Osteocyte (in vitro differentiated cells): ENCODE data around the gene VOPP1. TPM values are rescaled to one million over a fixed set of nuclear protein-coding genes. Genes with fewer than 3 reads are reported as not detected.

ENCODE experiments used
- DNase-seq: peaks from one replicate; pipeline ENCODE4 v3.0.0; 2021; ENCODE audit warnings: mixed read lengths; ENCODE audit not compliant: unreplicated experiment; ENCODE audit errors: extremely low spot score
- H3K27ac Mint-ChIP-seq: one replicate; pipeline ENCODE4 v1.8.0; 2021; ENCODE audit warnings: mild to moderate bottlenecking, mixed read lengths; ENCODE audit not compliant: unreplicated experiment
- H3K27me3 Mint-ChIP-seq: one replicate; pipeline ENCODE4 v1.8.0; 2021; ENCODE audit warnings: mixed read lengths; ENCODE audit not compliant: unreplicated experiment
- H3K36me3 Mint-ChIP-seq: one replicate; pipeline ENCODE4 v1.8.0; 2021; ENCODE audit warnings: mixed read lengths; ENCODE audit not compliant: unreplicated experiment
- H3K4me1 Mint-ChIP-seq: one replicate; pipeline ENCODE4 v1.8.0; 2021; ENCODE audit warnings: mixed read lengths; ENCODE audit not compliant: unreplicated experiment
- H3K4me3 Mint-ChIP-seq: one replicate; pipeline ENCODE4 v1.8.0; 2021; ENCODE audit warnings: mild to moderate bottlenecking, moderate library complexity, mixed read lengths; ENCODE audit not compliant: unreplicated experiment
- H3K9me3 Mint-ChIP-seq: one replicate; pipeline ENCODE4 v1.8.0; 2021; ENCODE audit warnings: mixed read lengths; ENCODE audit not compliant: unreplicated experiment
- total RNA-seq: library from RNA; stranded (reverse); gene quantifications from 2 replicates; pipeline ENCODE4 v1.2.1, GENCODE V29; 2021
- TF ChIP-seq, protein P1 (sequence below): fragments of 200-600 bp; sonication (generic); IDR thresholded peaks from 2 replicates; pipeline ENCODE4 v1.5.0; 2021; ENCODE audit warnings: antibody characterized with exemption, mild to moderate bottlenecking, moderate library complexity

Gene VOPP1
- total RNA-seq, 1 donor from 2014 or later: 86.6 TPM

DNA sequence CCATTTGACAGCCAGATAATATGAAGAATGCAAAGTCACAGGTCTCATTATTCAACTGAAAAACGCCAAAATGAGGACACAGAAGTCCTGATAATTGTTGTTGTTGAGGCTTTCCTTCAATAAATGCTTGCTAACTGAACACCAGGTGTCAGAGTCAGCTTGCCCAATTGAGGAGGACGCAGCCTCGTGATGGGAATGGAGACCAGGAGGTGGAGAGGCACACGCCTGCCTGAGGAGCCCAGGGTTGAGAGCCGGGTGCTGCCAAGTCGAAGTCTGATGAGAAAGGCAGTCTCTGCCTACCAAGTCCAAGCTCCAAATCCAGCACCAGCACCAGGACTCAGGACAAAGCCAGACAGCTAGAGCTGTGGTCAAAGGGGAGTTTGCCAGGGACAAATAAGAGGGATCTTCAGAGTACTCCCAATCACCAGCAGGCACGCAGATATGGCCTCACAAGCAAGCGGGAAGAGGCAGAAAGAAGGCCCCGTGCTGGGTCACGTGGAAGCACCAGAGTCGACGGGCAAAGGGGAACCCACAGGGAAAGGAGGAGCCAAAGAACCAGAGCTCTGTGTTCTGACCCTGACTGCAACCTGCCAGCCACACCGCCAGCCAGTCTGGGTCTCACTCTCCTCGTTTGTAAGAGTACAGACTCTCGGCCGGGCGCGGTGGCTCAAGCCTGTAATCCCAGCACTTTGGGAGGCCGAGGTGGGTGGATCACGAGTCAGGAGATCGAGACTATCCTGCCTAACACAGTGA lies 47.6 kb downstream of the VOPP1 start:
- Mint-ChIP-seq H3K4me3 (no peak overlapping the region), H3K36me3 (peaks cover 2% of the 10 kb centered on the region), H3K9me3 (no peaks in the 10 kb centered on the region), H3K27ac (no peak overlapping the region), H3K4me1 (peaks cover 21% of the 10 kb centered on the region), H3K27me3 (no peaks in the 10 kb centered on the region)
- DNase-seq: no peak
- TF ChIP-seq, protein P1, sequence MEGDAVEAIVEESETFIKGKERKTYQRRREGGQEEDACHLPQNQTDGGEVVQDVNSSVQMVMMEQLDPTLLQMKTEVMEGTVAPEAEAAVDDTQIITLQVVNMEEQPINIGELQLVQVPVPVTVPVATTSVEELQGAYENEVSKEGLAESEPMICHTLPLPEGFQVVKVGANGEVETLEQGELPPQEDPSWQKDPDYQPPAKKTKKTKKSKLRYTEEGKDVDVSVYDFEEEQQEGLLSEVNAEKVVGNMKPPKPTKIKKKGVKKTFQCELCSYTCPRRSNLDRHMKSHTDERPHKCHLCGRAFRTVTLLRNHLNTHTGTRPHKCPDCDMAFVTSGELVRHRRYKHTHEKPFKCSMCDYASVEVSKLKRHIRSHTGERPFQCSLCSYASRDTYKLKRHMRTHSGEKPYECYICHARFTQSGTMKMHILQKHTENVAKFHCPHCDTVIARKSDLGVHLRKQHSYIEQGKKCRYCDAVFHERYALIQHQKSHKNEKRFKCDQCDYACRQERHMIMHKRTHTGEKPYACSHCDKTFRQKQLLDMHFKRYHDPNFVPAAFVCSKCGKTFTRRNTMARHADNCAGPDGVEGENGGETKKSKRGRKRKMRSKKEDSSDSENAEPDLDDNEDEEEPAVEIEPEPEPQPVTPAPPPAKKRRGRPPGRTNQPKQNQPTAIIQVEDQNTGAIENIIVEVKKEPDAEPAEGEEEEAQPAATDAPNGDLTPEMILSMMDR: no peak

DNA sequence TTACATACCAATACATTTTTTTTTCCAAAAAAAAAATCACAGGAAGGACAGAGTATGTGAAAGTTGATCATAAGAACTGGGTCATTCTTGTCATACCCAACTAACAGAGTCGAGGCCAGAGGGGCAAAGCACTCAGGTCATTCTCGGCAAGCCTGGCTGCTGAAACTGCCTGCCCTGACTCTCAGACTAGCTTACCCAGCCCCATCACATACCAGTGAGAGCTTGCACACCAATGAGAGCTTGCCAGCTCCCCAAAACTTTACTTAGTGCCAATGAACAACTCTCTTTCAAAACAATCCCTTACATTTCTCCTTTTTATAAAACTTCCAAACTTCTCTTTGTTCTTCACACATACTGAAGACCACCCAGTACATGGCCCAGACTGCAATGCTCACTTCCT lies 48.9 kb downstream of the VOPP1 start:
- DNase-seq: no peak
- peaks cover 2% of the 10 kb centered on the region for H3K36me3 Mint-ChIP-seq
- TF ChIP-seq, protein P1: no peak
- H3K27me3 Mint-ChIP-seq: no peaks in the 10 kb centered on the region
- H3K27ac Mint-ChIP-seq: no peak overlapping the region
- peaks cover 21% of the 10 kb centered on the region for H3K4me1 Mint-ChIP-seq
- H3K9me3 Mint-ChIP-seq: no peaks in the 10 kb centered on the region
- H3K4me3 Mint-ChIP-seq: no peak overlapping the region

DNA sequence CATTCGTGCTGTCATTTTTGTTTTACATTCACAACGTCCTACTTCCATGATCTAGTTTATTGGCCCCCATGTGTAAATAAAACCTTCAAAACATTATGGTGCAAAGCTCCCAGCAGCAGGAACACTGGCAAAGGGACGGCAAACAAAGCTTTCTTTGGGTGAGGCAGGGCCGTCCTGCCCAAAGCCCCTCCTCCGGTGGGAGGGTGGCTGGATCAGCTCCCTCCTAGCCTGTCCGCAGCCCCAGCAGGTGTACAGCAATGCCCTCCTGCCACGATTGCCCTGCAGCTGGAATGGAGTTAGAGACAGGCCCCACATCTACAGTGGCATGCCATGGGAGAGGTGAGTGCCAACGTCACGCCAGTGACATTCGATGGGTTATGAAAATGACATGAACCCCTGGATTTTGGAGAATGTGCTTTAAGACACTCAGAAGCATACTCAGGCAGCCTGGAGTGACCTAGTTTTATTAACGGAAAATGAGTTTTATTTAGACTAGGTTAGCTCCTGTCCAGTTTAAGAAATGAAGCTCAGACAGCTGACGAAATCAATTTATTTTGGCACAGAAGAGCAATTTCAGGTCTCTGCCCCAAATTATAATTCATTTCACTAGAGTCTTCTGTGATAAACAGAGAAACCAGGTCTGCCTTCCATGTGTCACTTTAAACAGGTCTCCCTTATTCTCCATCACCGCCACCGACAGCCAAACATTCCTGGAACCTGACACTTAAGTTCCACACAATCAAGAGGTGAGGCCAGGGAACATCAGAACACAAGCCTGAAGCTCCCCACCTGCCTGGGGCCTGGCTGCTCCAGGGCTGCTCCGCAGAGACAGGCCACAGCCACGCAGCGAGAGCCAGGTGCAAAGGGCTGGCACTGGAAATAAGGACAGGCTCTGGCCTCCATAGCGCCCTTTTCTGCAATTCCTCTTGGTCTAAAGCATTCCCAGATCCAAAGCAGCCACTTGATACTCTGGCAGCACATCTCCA lies 50.1 kb downstream of the VOPP1 start:
- H3K9me3 Mint-ChIP-seq: no peaks in the 10 kb centered on the region
- H3K4me1 Mint-ChIP-seq: peaks cover 20% of the 10 kb centered on the region
- no peak overlapping the region for H3K4me3 Mint-ChIP-seq
- peaks cover 6% of the 10 kb centered on the region for H3K36me3 Mint-ChIP-seq
- no peak for DNase-seq
- TF ChIP-seq, protein P1: no peak
- no peaks in the 10 kb centered on the region for H3K27me3 Mint-ChIP-seq
- H3K27ac Mint-ChIP-seq: no peak overlapping the region

DNA sequence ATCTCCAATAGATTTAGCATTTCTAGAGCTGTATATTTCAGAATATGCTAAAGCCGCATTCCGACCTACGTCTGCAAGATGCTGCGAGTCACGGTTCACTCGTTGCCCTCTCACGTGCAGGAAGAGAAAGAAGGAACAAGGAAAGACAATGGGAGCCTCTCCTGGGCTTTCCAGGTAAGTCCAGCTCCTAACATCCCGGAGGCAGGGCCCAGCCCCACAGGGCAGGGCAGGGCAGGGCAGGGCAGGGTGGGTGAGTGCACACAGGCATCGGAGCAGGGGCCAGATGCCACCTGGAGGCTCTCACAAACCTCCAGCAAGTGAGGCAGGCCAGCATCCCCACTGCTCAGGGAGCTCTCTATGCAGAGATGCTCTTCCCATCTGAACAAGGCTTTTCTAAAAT lies 50.8 kb downstream of the VOPP1 start:
- H3K4me3 Mint-ChIP-seq: no peak overlapping the region
- peaks cover 6% of the 10 kb centered on the region for H3K36me3 Mint-ChIP-seq
- no peaks in the 10 kb centered on the region for H3K27me3 Mint-ChIP-seq
- no peaks in the 10 kb centered on the region for H3K9me3 Mint-ChIP-seq
- H3K4me1 Mint-ChIP-seq: peaks cover 18% of the 10 kb centered on the region
- DNase-seq: no peak
- TF ChIP-seq, protein P1: no peak
- H3K27ac Mint-ChIP-seq: no peak overlapping the region
